Measurements from ENCODE around the gene MTMR4.
A peak's percentile ranks its signal among the peaks of the same experiment; 100 is the strongest.

MTMR4 gene

GRCh38 chr17:58516644-58517377 is 2.4 kb upstream of the MTMR4 start:
- H3K27ac ChIP-seq: peak overlapping the region; percentile 100
- no peak for TF ChIP-seq ZFX (IDR thresholded peaks at IDR 0.05; ENCODE audit: borderline replicate concordance)
- no peak for TF ChIP-seq CTCF (IDR thresholded peaks at IDR 0.05)

- TF ChIP-seq ZFX (IDR thresholded peaks at IDR 0.05; ENCODE audit: borderline replicate concordance): no peak
- no peak for TF ChIP-seq CTCF (IDR thresholded peaks at IDR 0.05)
- H3K27ac ChIP-seq: peak overlapping the region; percentile 73
Observed at GRCh38 chr17:58515286-58515685, 848 bp upstream of the MTMR4 start.

GRCh38 chr17:58514770-58515157 is 326 bp upstream of the MTMR4 start:
- peak overlapping the region; percentile 73 for H3K27ac ChIP-seq
- TF ChIP-seq ZFX (IDR thresholded peaks at IDR 0.05; ENCODE audit: borderline replicate concordance) (no peak), CTCF (IDR thresholded peaks at IDR 0.05) (no peak)

- TF ChIP-seq CTCF (IDR thresholded peaks at IDR 0.05): no peak
- no peak for TF ChIP-seq ZFX (IDR thresholded peaks at IDR 0.05; ENCODE audit: borderline replicate concordance)
- peak overlapping the region; percentile 73 for H3K27ac ChIP-seq
Observed at GRCh38 chr17:58513267-58513964, 1.0 kb downstream of the MTMR4 start.

- H3K27ac ChIP-seq: no peak overlapping the region
- TF ChIP-seq ZFX (IDR thresholded peaks at IDR 0.05; ENCODE audit: borderline replicate concordance): no peak
- TF ChIP-seq CTCF (IDR thresholded peaks at IDR 0.05): no peak
Observed at GRCh38 chr17:58510075-58510474, 4.4 kb downstream of the MTMR4 start.

GRCh38 chr17:58508341-58509067 is 5.9 kb downstream of the MTMR4 start:
- TF ChIP-seq ZFX (IDR thresholded peaks at IDR 0.05; ENCODE audit: borderline replicate concordance) (no peak), CTCF (IDR thresholded peaks at IDR 0.05) (no peak)
- H3K27ac ChIP-seq: no peak overlapping the region

Data from 22Rv1 (cell line).